ENCODE results near the gene PAPPA. TPM values are rescaled to one million over a fixed set of nuclear protein-coding genes. Genes with fewer than 3 reads are reported as not detected.

The PAPPA gene
- total RNA-seq, 1 donor from 2014 or later, result 0.15 TPM

DNA sequence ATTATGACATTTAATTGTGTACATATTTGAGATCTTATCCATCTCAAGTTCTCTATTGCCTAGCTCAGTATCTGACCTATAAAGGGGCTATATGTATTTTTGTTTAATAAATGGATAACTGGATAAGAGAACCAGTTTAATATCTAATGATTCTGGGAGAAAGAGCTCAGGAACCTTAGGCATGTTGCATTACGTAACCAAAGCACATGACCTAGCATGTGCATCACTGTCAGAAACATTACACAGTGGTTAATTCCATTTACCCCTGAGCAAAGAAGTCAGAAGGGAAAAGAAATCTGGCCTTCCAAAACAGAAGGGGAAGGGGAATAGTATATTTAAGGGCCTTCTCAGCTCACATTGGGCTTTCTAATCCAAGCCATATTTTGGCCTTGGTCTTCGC, 12.3 kb downstream of the PAPPA start:
- no peak overlapping the region for H2AFZ ChIP-seq (replicated peaks)
- Mint-ChIP-seq H3K4me1 (peaks cover 7% of the 10 kb centered on the region), H3K9me3 (no peaks in the 10 kb centered on the region), H3K27me3 (ENCODE audit: insufficient read depth, low read depth) (peaks cover 3% of the 10 kb centered on the region), H3K4me3 (no peak overlapping the region), H3K36me3 (peaks cover 3% of the 10 kb centered on the region), H3K27ac (no peak overlapping the region)
- no peaks in the 10 kb centered on the region for H3K36me3 ChIP-seq
- no peak overlapping the region for H3K4me3 ChIP-seq
- no peaks in the 10 kb centered on the region for H3K9me3 ChIP-seq (ENCODE audit: low read depth)
- no peak overlapping the region for H3K9ac ChIP-seq
- H3K27ac ChIP-seq, result no peak overlapping the region
- DNase-seq (ENCODE audit: low spot score), result no peak
- TF ChIP-seq EZH2 (IDR thresholded peaks at IDR 0.05) (no peak), CTCF (IDR thresholded peaks at IDR 0.05) (no peak), EZH2phosphoT487 (IDR thresholded peaks at IDR 0.05) (no peak)
- no peaks in the 10 kb centered on the region for H4K20me1 ChIP-seq (ENCODE audit: low read depth)
- H3K4me2 ChIP-seq, result no peak overlapping the region
- no peaks in the 10 kb centered on the region for H3K4me1 ChIP-seq
- no peaks in the 10 kb centered on the region for H3F3A ChIP-seq (ENCODE audit: low read depth)
- H3K27me3 ChIP-seq, result peaks cover 12% of the 10 kb centered on the region
- no peaks in the 10 kb centered on the region for H3K79me2 ChIP-seq (ENCODE audit: low read depth)

DNA sequence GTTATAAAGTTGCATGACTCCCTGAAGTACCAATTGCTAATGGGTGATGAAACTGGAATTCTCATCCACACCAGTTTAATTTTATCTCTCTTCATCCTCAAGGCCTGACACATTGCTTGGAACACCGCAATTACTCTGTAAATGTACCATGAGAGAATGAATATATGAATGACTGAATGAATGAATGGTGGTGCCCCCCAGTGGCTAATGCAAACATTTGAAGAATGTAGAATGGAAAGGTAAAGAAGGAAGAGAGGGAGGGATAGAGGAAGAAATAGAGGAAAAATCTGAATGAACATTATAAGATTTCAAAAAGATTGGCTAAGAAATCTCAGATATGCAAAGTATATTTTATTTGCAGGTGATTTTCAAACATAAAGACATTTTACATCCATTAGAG, 13.1 kb downstream of the PAPPA start:
- H3K27me3 Mint-ChIP-seq (ENCODE audit: insufficient read depth, low read depth), result peaks cover 3% of the 10 kb centered on the region
- no peak overlapping the region for H2AFZ ChIP-seq (replicated peaks)
- H3K27ac ChIP-seq, result no peak overlapping the region
- peaks cover 3% of the 10 kb centered on the region for H3K36me3 Mint-ChIP-seq
- TF ChIP-seq EZH2 (IDR thresholded peaks at IDR 0.05) (no peak), EZH2phosphoT487 (IDR thresholded peaks at IDR 0.05) (no peak), CTCF (IDR thresholded peaks at IDR 0.05) (peak; percentile 59)
- no peaks in the 10 kb centered on the region for H3K4me1 ChIP-seq
- DNase-seq (ENCODE audit: low spot score), result peak; percentile 14
- peaks cover 7% of the 10 kb centered on the region for H3K4me1 Mint-ChIP-seq
- no peak overlapping the region for H3K4me3 ChIP-seq
- H3K79me2 ChIP-seq (ENCODE audit: low read depth), result no peaks in the 10 kb centered on the region
- H3F3A ChIP-seq (ENCODE audit: low read depth), result no peaks in the 10 kb centered on the region
- no peak overlapping the region for H3K4me3 Mint-ChIP-seq
- no peaks in the 10 kb centered on the region for H3K9me3 ChIP-seq (ENCODE audit: low read depth)
- no peak overlapping the region for H3K4me2 ChIP-seq
- no peaks in the 10 kb centered on the region for H3K36me3 ChIP-seq
- H4K20me1 ChIP-seq (ENCODE audit: low read depth), result no peaks in the 10 kb centered on the region
- H3K27ac Mint-ChIP-seq, result no peak overlapping the region
- no peak overlapping the region for H3K9ac ChIP-seq
- peaks cover 4% of the 10 kb centered on the region for H3K27me3 ChIP-seq
- no peaks in the 10 kb centered on the region for H3K9me3 Mint-ChIP-seq

DNA sequence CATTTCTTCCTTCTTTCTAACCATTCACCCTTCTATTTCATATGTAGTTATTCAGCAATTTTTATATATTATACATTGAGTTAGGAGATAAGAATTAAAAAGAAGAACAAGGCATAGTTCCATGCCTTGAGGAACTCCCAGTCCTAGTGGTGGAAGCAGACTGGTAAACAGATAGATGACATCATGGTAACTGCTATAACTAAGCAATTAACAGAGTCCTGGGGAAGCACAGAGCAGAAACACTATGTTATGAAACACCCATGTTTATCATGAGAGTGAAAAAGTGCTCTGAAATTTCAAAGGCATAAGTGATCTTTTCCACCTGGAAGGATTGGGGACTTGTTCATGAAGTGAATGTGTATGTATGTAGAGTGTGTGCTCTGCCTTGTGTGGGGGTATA, 14.6 kb downstream of the PAPPA start:
- no peaks in the 10 kb centered on the region for H4K20me1 ChIP-seq (ENCODE audit: low read depth)
- no peaks in the 10 kb centered on the region for H3K27me3 ChIP-seq
- H2AFZ ChIP-seq (replicated peaks), result no peak overlapping the region
- peaks cover 3% of the 10 kb centered on the region for H3K36me3 Mint-ChIP-seq
- no peaks in the 10 kb centered on the region for H3K9me3 ChIP-seq (ENCODE audit: low read depth)
- H3K4me3 Mint-ChIP-seq, result no peak overlapping the region
- no peaks in the 10 kb centered on the region for H3F3A ChIP-seq (ENCODE audit: low read depth)
- no peak for TF ChIP-seq EZH2 (IDR thresholded peaks at IDR 0.05)
- no peak for TF ChIP-seq CTCF (IDR thresholded peaks at IDR 0.05)
- TF ChIP-seq EZH2phosphoT487 (IDR thresholded peaks at IDR 0.05), result no peak
- no peak for DNase-seq (ENCODE audit: low spot score)
- peaks cover 3% of the 10 kb centered on the region for H3K27me3 Mint-ChIP-seq (ENCODE audit: insufficient read depth, low read depth)
- H3K36me3 ChIP-seq, result no peaks in the 10 kb centered on the region
- H3K27ac ChIP-seq, result no peak overlapping the region
- no peaks in the 10 kb centered on the region for H3K79me2 ChIP-seq (ENCODE audit: low read depth)
- H3K9me3 Mint-ChIP-seq, result no peaks in the 10 kb centered on the region
- peaks cover 13% of the 10 kb centered on the region for H3K4me1 Mint-ChIP-seq
- no peaks in the 10 kb centered on the region for H3K4me1 ChIP-seq
- no peak overlapping the region for H3K27ac Mint-ChIP-seq
- no peak overlapping the region for H3K9ac ChIP-seq
- H3K4me3 ChIP-seq, result no peak overlapping the region
- no peak overlapping the region for H3K4me2 ChIP-seq

Data from neural progenitor cell (in vitro differentiated cells).